GM21825 (cell line): ENCODE data around the gene RBM23.

ENCODE experiments used
- ATAC-seq: cut with Tn5 transposase; IDR thresholded peaks from one replicate; pipeline ENCODE4 v1.9.1; 2021; ENCODE audit warnings: mild to moderate bottlenecking, moderate library complexity; ENCODE audit not compliant: unreplicated experiment

The RBM23 gene

GRCh38 chr14:22887260-22887989, 31.5 kb downstream of the RBM23 start:
- ATAC-seq, result peak; percentile 38

- ATAC-seq, result peak; percentile 42
Observed at GRCh38 chr14:22886500-22887259, 32.3 kb downstream of the RBM23 start.

GRCh38 chr14:22885975-22886374, 33.0 kb downstream of the RBM23 start:
- no peak for ATAC-seq

GRCh38 chr14:22884738-22885523, 34.0 kb downstream of the RBM23 start:
- no peak for ATAC-seq

DNA sequence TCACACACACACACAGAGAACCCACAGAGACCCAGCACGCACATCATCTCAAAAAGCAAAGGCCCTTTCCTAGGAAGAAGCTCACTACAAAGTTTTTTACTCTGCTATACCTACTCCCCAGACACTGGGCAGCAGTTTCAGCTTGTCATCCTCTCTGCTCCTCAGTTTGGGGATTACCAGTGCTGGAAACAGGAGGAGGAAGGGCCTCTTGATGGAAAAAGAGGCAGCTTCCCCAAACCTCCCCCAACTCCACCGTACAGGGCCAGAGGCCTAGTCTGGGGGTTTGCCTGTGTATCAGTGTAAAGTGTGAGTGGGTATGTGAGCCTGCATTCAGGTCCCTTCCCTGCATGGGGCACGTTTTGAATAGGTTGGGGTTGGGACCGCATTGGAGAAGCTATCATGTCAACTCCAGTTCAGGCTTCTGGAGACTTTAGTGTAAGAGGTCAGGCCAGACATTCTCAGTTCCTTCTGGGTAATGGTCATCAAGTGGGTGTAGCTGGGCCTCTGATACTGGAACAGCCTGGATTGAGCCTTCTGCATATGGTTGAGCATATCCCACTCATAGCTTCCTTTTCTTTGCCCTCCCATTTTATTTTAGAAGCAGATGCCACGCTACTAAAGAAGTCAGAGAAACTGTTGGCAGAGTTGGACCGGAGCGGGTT, 34.7 kb downstream of the RBM23 start:
- no peak for ATAC-seq

DNA sequence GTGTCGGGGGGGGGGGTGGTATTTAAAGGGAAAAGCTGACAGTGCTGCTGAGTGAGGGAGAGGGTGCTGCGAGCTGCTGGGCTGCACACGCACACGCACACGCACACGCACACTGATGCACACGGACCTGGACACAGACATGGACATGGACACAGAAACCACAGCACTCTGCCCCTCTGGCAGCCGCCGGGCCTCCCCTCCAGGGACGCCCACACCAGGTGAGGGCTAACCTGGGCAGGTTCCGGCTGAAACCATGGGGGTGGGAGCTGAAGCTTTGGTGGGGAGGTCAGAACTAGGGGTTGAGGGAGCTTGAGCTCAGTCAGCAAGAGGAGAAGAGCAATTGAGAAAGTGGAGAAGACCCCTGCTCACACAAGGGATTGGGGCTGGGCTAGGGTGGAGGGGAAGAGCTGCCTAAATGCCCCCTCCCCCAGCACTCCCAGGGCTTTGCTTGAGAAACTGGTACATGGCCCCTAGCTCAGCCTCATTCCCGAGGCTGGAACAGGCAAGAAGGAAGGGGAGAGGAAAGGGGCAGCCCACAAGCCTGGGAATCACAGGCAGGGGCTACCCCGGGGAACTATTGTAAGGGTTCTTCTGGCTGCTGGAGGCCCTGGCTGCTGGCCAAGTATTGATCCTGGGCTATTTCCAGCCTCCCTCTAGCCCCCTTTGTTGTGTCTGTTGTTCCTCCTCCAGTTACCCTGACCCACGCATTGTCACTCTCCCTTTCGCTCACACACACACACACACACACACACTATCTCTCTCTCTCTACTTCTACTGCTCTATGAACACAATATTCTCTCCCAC, 35.6 kb downstream of the RBM23 start, which contains the start of gene REM2:
REM2 (plus strand) TSS at position 50 of the 804 bp plus-strand sequence; CDS start at position 116, 66 bp downstream.
- ATAC-seq, result no peak

DNA sequence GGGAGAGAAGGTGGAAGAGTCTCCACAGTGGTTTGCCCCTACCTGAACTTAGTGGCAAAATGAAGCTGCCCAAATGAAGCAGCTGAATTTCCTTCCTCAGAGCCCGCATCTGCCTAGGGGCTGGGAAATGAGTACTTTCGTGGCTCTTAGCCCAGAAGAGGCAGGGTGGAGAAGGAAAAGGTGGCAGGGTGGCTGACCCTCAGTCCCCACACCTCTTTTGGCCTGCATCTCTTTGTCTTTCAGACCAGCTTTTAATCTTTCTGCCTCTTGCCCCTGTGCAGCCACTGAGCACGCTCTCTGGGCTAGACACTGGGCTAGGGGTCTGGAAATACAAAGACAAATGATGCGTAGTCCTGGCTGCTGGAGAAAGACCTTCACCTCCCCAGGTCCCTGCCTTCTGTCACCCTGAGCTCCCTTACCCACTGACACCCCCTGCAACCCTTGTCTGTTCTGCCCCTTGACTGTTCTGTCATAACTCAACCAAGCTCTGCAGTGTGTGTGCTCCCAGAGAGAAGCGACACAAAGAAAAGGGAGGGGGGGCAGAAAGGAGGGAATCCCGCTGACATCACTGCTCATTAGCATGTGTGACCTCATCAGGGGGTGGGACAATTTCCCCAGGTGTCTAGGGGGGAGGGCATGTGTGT, 36.3 kb downstream of the RBM23 start:
- ATAC-seq, result no peak

DNA sequence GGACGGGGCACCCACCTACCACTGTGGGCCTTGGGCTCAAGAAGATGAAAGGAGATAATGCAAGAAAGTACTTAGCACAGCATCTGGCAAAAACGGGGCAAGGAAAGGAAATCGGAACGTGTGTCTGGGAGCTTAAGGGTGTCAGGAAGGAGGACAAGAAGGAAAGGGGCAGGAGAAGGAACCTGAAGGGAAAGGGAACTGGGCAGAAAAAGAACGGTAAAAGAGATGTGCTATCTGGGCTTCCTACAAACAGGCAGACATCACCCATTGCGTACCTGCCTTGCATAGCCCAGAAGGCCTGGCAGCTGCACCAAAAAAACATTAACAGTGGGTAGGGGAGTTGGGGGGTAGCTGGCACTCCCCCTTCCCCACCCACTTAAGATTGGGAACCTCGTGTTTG, 36.9 kb downstream of the RBM23 start:
- no peak for ATAC-seq

DNA sequence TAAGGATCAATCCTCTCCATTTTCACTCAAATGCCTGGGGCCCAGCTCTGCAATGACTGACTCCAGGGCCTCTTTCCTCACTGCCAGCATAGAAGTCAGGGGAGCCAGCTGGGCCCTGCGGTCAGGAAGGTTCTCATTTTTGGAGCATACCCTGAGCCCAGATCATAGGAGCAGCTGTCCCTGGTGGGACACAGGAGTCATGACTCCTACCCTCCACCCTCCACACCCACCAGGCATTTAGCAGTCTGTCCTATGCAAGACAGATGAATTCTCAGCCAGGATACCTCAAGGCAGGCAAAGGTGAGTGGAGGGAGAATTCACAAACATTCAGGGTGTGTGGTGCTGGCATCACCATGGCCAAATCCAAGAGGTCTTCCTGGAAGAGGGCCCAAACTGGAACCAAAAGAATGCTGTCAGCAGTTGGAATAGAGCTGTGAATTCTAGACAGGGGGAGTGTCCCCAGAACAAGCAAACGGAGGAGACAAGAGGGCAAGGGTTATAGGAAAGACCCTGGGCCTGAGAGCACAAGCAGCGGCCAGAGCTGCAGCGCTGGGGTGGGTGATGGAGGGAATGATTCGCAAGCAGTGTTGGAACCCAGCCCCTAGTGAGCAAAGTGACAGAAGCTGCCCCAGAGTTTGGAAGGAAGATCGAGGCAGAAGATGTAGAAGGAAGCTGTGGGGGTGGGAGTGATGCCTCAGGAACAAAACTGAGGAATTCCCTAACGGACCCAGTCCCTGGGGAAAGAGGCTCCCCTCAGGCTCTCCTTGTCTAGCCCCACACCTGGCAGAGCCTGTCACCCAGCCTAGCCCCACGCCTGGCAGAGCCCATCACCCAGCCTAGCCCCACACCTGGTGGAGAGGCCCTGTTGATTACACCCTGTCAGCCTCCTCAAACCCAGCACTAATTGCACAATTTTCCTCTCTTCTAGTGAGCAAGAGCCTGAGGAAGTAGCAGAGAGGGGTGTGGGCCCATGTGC, 40.4 kb downstream of the RBM23 start:
- no peak for ATAC-seq

GRCh38 chr14:22877000-22877501, 41.9 kb downstream of the RBM23 start:
- no peak for ATAC-seq

DNA sequence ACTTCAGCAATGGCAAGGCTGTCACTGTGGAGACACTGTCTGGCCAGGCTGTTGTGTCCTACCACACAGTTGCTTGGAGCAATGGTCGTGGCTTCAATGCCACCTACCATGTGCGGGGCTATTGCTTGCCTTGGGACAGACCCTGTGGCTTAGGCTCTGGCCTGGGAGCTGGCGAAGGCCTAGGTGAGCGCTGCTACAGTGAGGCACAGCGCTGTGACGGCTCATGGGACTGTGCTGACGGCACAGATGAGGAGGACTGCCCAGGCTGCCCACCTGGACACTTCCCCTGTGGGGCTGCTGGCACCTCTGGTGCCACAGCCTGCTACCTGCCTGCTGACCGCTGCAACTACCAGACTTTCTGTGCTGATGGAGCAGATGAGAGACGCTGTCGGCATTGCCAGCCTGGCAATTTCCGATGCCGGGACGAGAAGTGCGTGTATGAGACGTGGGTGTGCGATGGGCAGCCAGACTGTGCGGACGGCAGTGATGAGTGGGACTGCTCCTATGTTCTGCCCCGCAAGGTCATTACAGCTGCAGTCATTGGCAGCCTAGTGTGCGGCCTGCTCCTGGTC, 43.1 kb downstream of the RBM23 start:
- ATAC-seq, result no peak

- no peak for ATAC-seq
Observed at GRCh38 chr14:22875003-22875747, 43.8 kb downstream of the RBM23 start.

DNA sequence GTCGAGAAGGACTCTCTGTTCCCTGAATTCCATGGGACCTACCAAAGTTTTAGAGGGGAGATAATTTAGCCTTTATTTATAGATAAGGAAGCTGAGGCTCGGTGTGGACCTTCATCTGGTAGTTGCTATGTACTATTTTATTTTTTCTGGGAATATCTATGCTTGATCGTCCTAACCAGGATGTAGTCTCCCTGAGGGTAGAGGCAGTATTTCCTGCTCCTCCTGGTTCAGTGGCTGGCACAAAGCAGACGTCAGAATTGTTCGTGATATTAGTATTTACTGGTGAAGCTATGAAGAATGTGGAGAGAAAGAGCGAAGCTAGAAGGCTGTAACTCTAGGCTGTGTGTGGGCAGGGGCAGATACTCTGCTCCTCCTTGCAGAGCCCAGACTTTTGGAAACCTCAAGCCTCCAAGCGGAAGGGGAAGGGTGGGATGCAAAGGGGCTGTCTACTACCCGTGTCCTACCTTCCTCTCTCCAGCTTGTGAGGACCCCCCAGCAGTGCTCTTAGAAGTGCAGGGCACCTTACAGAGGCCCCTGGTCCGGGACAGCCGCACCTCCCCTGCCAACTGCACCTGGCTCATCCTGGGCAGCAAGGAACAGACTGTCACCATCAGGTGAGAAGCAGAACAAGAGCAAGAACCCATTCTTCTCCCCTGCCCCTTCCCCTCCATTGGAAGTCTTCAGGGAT, 46.0 kb downstream of the RBM23 start:
- ATAC-seq, result no peak

- peak; percentile 27 for ATAC-seq
Observed at GRCh38 chr14:22872033-22872832, 46.7 kb downstream of the RBM23 start.

DNA sequence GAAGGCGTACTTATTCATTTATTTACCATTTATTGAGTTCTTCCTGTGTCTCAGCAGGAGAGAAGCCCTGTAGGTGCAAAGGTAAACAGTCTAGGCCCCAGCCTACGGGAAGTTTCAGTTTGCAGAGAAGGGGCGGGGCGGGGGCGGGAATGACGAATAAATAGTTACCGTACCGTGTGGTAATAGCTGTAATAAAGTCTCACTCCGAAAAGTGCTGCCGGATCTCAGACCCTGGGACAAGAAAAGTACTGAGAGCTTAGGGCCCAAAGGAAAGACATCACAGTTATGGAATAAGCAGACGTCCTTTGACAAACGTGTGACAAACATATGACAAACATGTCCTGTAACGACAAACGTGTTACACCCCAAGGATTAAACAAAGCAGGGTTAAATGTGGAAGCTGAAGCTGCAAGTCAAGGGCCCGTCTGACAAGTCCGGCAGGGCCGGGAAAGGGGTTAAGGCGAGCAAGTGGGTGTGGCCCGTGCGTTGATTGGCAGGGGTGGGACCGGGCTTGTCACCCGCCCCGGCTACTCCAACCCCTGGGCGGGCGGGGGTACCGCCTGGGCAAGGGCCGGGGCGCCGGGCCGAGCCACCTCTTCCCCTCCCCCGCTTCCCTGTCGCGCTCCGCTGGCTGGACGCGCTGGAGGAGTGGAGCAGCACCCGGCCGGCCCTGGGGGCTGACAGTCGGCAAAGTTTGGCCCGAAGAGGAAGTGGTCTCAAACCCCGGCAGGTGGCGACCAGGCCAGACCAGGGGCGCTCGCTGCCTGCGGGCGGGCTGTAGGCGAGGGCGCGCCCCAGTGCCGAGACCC, 47.5 kb downstream of the RBM23 start, which contains the start of gene LRP10:
LRP10 (plus strand) TSS at position 517 of the 809 bp plus-strand sequence. CDS start 564 bp downstream, outside the sequence.
- peak; percentile 78 for ATAC-seq
